Limb (tissue), 2 donors: ENCODE results near the gene PARM1.

Experiments
- DNase-seq, 2 donors: peaks; one replicate each; pipeline ENCODE4 v3.0.0-alpha.2; 2016; ENCODE audit errors: extremely low spot score in 2 of 2

Gene PARM1

GRCh38 chr4:74942251-74942917 is 9.5 kb downstream of the PARM1 start:
- DNase-seq: no peak

- no peak for DNase-seq
Measured at GRCh38 chr4:74942918-74943253, 10.0 kb downstream of the PARM1 start.

GRCh38 chr4:74944354-74944793 is 11.5 kb downstream of the PARM1 start:
- DNase-seq: no peak

GRCh38 chr4:74946196-74946595 is 13.3 kb downstream of the PARM1 start:
- no peak for DNase-seq

DNA sequence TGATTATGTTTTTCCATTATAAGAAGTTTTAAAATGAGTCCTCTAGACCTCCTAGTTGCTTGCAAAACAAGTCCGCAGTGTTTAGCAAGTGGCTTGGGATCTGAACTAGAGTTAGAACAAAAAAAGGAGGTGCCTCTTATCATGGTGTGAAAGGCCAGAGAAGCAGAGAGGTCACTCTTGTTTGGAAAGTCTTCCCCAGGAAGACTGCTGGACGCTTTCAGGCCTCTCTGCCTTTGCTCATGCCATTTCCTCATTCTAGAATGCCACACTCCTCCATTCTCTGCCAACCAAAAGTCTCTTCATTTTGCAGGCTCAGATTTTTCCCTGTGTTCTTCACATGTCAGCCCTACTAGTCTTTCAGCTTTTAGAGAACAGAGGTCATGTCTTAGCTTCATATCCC is 14.9 kb downstream of the PARM1 start:
- no peak for DNase-seq

- DNase-seq: no peak
Measured at GRCh38 chr4:74948236-74948635, 15.3 kb downstream of the PARM1 start.

DNA sequence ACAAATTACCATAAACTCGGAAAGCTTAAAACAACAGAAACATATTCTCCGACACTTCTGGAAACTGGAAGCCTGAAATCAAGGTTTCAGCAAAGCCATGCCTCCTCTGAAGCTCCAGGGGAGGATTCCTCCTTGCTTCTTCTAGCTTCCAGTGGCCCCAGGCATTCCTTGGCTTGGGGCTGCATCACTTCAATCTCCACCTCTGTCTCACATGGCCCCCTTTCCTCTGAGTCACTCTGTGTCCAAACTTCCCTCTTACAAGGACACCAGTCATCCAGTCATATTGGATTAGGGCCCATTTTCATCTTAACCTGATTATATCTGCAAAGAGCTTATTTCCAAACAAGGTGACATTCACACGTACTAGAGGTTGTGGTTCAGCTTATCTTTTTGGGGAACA is 17.3 kb downstream of the PARM1 start:
- no peak for DNase-seq

DNA sequence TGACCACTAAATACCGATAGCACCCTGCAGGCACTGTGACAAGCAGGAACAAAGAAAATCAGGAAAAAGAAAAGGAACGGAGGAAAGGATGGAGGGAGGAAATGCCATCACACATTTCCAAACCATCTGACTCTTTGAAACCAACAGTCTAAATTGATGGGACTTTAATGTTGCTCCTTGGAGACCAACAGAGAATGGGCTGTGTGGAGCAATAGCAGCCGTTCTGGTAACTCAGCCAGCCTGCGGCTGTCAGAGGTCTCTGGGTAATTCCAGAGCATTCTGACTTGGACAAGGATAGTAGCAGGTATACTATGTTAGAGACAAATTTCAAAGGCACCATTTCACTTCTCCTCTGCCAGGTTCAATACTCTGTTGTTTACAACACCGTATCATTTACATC is 18.0 kb downstream of the PARM1 start:
- DNase-seq: no peak

DNA sequence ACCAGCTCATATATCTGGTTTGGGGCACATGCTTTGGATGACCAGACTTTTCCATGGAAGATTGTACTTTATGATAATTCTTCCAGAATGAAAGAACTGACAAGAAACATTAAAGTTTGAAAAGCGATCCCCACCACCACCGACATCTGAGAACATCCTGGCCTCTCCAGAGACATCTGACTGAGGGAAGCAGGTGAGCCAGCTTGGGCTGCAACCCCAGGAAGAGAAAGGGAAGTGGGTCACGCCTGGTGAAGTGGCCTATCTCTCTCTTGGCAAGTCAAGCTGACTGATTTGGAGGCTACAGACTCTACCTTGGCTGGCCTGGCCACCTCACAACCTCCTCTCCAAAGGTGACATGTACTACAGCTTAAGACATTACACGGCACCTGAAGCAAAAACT is 20.7 kb downstream of the PARM1 start:
- no peak for DNase-seq

DNA sequence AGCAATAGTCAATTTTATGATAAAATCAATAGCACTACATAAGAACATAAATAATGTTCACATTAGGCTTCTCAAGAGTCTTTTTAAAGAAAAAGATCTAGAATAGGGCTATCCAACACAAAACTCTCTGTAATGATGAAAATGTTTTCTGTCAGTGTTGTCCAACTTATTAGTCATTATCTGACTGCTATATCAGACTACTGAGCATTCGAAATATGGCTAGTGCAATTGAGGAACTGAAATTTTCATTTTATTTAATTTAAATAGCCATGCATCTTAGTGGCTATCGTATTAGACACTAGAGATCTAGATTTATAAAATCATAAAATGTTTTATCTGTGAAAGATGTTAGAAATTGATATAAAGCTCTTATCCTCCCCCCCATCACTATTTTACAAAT is 26.0 kb downstream of the PARM1 start:
- DNase-seq: no peak

DNA sequence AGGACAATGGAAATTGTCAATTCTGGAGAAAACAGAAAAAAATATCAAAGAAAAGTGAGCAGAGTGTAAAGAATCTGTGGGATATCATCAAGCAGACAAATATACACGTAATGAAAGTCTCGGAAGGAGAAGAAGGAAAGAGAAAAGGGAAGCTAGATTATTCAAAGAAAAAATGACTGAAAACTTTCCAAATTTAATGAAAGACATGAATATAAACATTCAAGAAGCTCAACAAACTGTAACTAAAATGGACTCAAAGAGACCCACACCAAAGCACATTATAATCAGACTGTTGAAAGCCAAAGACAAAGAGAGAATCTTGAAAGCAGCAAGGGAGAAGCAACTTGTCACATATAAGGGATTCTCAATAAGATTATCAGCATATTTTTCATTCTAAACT is 28.3 kb downstream of the PARM1 start:
- no peak for DNase-seq

GRCh38 chr4:74962584-74962983 is 29.7 kb downstream of the PARM1 start:
- DNase-seq: no peak

- DNase-seq: no peak
Measured at GRCh38 chr4:74964311-74964710, 31.4 kb downstream of the PARM1 start.

- DNase-seq: no peak
Measured at GRCh38 chr4:74967324-74967723, 34.4 kb downstream of the PARM1 start.

- DNase-seq: no peak
Measured at GRCh38 chr4:74968456-74969164, 35.7 kb downstream of the PARM1 start.

GRCh38 chr4:74969507-74970474 is 36.9 kb downstream of the PARM1 start:
- DNase-seq: peak; percentile 39 to 67

DNA sequence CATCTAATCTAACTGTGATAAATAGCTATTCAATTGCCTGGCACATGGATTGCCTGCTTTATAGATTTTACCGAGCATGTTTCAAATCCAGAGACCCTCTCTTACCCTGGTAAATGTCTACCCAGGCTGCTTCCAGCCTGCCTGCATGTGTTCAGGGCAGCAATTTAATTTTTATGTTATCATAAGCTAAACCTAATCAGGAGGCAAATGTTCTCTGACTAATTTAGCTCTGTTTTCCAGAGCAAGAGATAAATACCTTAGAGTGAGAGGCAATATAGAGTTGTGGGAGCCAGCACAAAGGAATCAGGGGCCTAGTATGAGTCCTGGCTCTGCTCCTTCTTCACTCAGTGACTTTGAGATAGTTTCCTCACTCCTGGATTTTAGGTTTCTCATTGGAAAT is 37.7 kb downstream of the PARM1 start:
- no peak for DNase-seq

GRCh38 chr4:74971862-74972261 is 38.9 kb downstream of the PARM1 start:
- DNase-seq: no peak

GRCh38 chr4:74975082-74975481 is 42.2 kb downstream of the PARM1 start:
- no peak for DNase-seq

DNA sequence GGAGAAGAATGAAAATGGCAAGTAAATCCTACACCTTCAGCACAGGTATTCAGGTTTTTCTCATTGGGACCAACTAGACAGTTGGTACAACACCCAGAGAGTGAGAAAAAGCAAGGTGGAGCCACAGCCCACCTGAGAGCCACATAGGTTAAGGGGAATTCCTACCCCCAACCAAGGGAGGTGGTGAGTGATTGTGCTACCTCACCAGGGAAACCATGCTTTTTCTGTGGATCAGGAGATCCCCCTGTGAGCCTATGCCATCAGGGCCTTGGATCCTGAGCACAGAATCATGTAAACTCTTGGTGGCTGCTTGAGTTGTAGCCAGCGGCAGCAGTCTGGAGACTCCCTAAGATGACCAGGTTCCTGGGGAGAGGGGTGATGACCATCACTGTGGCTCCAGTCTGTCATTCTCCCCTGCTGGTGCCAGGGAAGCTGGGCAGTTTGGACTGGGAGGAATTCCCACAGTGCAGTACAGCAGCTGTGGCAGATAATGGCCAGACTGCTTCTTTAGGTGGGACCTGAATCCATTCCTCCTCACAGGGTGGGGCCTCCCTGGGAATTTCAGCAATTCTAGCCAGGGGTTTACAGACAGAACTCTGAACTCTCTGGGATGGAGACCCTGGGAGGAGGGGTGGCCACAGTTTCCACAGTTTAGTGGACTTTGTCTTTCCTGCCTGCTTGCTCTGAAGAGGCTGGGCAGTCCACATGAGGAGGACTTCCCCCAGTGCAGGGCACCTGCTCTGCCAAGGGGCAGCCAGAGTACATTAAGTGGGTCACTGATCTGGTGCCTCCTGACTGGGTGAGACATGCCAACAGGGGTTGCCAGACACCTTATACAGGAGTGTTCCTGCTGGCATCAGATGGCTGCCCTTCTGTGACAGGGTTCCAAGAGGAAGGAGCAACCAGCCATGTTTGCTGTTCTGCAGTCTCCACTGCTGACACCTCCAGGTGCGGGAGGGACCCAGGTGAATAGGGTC is 43.2 kb downstream of the PARM1 start:
- DNase-seq: no peak
